Lower leg skin (tissue), 3 donors: ENCODE data around the gene NCBP3.

ENCODE experiments used
- POLR2A ChIP-seq, 2 donors: fragments of 450-650 bp; IDR thresholded peaks; one replicate each; pipeline ENCODE4 v1.6.1; 2016 to 2017; ENCODE audit warnings: antibody characterized with exemption in 2 of 2, mild to moderate bottlenecking in 1 of 2, moderate library complexity in 1 of 2
- TF ChIP-seq, protein P1 (sequence below), 3 donors: fragments of 450-650 bp; IDR thresholded peaks; one replicate each; pipeline ENCODE4 v1.5.1; 2016; ENCODE audit warnings: antibody characterized with exemption in 3 of 3, mild to moderate bottlenecking in 3 of 3, moderate library complexity in 2 of 3

DNA sequence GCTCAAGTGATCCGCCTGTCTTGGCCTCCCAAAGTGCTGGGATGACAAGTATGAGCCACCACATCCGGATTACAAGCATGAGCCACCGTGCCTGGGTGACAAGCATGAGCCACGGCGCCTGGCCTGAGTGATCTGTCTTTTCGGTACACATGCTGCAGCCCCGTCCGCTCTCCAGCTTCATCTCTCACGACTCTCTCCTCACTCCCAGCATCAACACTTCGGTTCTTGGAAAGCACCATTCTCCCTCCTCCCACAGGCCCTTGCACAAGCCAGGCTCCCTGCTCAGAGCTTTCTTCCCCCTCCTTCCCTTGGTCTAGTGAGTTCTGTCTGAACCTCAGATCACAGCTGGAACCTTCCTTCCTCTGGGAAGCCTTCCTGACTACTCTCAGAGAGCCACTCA, 6.5 kb upstream of the NCBP3 start:
- TF ChIP-seq, protein P1, sequence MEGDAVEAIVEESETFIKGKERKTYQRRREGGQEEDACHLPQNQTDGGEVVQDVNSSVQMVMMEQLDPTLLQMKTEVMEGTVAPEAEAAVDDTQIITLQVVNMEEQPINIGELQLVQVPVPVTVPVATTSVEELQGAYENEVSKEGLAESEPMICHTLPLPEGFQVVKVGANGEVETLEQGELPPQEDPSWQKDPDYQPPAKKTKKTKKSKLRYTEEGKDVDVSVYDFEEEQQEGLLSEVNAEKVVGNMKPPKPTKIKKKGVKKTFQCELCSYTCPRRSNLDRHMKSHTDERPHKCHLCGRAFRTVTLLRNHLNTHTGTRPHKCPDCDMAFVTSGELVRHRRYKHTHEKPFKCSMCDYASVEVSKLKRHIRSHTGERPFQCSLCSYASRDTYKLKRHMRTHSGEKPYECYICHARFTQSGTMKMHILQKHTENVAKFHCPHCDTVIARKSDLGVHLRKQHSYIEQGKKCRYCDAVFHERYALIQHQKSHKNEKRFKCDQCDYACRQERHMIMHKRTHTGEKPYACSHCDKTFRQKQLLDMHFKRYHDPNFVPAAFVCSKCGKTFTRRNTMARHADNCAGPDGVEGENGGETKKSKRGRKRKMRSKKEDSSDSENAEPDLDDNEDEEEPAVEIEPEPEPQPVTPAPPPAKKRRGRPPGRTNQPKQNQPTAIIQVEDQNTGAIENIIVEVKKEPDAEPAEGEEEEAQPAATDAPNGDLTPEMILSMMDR (IDR thresholded peaks at IDR 0.05) = no peak
- TF ChIP-seq POLR2A (IDR thresholded peaks at IDR 0.05) = no peak
